Stimulated activated CD8-positive, alpha-beta memory T cell treated with anti-CD3 and anti-CD28 coated beads, Interleukin-12 subunit alpha, Interleukin-12 subunit beta, amount 100 ng/mL, for 1 hour (primary cell): ENCODE measurements around the gene CCSER1.

Source experiments
- DNase-seq: peaks from one replicate; pipeline ENCODE4 v3.0.0-alpha.2; 2020; ENCODE audit warnings: low read depth

CCSER1 gene

DNA sequence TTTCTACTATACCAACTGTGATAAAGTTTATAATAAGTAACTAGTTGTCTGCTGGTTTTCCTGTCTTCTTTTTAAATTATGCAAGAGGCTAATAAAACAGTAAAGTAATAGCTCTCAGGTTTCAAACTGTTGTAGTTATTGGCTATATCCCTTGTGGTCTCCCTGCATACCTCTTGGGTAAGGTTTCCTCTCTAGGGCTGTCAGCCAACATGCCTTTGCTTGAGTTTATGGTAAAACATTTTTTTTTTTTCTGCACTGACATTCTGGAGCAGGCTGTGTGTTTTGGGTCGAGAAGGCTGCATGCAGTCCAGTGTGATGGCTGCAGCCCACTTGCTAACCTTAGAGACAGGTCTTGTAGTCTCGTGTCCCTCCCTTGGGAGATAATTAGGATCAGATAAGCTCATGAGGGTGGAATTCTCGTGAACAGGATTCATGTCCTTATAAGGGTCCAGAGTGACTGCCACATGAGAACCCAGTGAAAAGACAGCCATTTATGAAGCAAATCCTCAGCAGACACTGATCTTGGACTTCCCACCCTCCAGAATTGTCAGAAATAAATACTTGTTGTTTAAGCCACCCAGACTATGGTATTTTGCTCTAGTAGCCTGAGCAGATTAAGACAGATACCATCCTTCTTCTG is 831.2 kb downstream of the CCSER1 start:
- DNase-seq, result no peak

GRCh38 chr4:90960433-90960832 is 833.2 kb downstream of the CCSER1 start:
- no peak for DNase-seq

DNA sequence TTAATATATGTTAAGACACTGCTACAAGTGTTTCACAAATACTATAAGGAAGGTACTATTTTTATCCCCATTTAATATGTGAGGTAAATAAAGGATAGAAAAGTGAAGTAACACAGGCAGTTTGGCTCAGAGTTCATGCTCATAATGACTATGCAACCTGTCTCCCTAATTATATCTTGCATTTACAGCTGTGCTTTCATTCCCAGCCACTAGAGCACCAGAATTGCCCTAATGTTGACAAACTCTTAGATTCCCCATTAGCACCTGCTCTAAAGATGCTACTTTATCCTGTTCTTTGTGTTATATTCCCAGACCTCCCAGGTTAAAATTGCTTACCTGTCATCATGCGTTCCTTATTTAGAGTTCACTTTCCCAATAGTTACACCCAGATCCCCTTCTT is 833.6 kb downstream of the CCSER1 start:
- DNase-seq, result no peak

GRCh38 chr4:90970021-90970420 is 842.8 kb downstream of the CCSER1 start:
- no peak for DNase-seq

GRCh38 chr4:90977726-90978125 is 850.5 kb downstream of the CCSER1 start:
- DNase-seq, result no peak

DNA sequence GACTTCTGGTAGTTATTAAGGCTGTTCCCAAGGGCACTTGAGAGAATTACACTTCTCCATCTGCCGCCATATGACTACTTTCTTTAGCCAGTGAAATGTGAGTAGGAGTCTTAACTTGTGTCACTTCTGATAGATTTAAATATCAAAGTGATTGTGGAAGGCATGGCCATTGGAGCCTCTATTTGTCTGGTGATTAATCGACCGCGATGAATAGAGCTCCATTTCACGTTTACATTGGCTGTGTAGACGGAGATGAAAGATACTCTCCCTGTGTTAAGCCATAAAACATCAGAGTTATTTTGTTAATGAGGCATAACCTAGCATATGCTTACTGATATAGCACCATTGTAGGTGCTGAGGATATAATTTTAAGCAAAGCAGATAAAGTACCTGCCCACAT is 852.4 kb downstream of the CCSER1 start:
- DNase-seq, result no peak

GRCh38 chr4:90982813-90983212 is 855.6 kb downstream of the CCSER1 start:
- DNase-seq, result no peak

GRCh38 chr4:90990284-90990683 is 863.1 kb downstream of the CCSER1 start:
- no peak for DNase-seq

GRCh38 chr4:90992213-90992612 is 865.0 kb downstream of the CCSER1 start:
- no peak for DNase-seq

- no peak for DNase-seq
Observed at GRCh38 chr4:90994851-90995574, 867.8 kb downstream of the CCSER1 start.

- no peak for DNase-seq
Observed at GRCh38 chr4:90995996-90996395, 868.8 kb downstream of the CCSER1 start.

DNA sequence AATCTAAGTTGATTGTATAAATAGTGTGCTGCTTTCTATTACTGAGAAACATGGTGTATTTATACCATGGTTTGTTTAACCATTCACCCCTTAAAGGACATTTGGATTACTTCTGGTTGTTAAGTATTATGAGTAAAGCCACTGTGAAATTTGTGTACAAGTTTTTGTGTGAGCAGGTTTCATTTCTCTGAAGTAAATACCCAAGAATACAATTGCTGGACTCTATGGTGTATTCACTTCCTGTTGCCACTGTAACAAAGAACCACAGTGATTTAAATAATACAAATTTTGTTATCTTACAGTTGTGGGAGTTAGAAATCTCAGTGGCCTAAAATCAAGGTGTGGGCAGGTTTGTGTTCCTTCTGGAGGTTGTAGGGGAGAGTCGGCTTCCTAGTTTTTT is 869.6 kb downstream of the CCSER1 start:
- DNase-seq, result no peak

DNA sequence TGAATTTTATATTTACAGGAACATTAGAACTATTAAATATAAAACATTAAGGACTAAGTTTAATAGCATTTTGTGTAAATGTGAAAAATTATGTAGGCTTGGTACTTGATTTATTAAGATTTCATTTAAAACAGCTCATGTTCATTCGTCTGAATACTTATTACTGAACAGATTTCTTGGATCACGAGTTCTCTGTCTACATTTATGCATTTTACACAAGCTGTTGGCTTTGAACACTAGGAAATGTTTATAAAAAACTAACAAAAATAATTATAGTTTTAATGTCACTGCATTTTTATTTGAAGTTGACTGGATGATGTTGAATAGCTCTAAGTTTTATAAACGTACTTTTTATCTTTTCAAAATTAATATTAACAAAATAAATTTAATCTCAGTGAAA is 888.7 kb downstream of the CCSER1 start:
- DNase-seq, result no peak

DNA sequence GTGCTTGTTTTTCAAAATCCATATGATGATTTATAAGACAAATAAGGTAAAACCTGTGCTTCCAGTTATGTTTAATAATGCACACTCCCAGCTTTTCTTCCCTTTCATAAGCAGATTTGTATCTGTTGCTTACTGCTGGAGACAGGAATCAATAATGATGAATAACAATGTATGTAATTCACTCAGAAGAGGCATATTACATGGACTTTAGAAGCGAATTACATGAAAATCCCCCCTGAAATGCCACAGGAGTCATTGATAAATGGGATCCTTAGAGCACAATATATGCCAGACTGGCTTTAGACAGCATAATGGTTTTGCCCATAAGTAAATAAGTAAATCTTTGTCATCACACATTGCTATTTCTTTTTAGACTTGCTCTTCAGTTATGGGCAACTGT is 892.3 kb downstream of the CCSER1 start:
- DNase-seq, result no peak

- no peak for DNase-seq
Observed at GRCh38 chr4:91025241-91026148, 898.3 kb downstream of the CCSER1 start.

GRCh38 chr4:91028228-91028627 is 901.0 kb downstream of the CCSER1 start:
- no peak for DNase-seq

DNA sequence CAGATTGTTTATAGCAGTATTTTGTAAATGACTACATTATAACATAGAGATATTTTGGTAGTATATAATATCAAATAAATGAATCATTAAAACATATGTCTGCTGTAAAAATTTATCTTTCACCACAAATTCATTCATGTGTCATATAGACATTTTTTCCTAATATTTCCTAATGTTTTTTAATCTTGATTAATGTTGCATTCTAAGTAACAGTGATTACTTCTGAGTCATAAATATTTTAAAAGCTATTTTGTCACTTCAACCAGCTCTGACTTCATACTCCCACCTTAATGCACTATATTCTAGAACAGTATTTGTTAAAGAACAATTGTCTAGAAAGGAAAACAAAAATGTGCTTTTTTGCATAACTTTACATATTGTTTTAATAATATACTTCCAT is 904.6 kb downstream of the CCSER1 start:
- DNase-seq, result no peak

DNA sequence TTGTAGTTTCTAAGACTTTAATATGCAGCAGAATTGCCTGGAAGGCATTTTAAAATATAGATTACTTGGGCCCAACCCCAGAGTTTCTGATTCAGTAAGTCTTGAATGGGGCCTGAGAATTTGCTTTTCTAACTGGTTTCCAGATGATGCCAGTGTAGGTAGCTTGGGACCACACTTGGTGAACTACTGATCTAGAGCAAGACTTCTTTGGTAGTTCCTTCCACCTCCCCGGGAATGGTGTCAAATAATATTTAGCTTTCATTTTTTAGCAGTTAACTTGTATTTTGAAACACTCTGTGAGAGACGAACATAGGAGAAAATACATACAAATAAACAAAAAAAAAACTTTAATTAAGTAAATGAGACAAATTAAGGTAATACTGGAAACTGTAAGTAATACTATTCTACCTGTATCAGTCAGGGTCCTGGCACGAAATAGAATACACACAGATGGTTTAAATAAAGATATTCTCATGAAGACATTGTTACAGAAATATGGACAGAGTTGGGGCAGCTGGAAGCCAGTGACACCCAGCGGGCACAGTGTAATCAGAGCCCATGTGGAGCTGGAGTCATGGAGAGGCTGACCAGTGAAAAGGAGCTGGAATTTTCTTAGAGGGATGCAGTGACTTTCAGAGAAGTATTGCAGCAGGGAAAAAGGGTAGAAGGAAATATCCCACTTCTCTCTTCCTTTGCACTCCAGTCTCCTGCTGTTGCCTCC is 905.7 kb downstream of the CCSER1 start:
- no peak for DNase-seq

DNA sequence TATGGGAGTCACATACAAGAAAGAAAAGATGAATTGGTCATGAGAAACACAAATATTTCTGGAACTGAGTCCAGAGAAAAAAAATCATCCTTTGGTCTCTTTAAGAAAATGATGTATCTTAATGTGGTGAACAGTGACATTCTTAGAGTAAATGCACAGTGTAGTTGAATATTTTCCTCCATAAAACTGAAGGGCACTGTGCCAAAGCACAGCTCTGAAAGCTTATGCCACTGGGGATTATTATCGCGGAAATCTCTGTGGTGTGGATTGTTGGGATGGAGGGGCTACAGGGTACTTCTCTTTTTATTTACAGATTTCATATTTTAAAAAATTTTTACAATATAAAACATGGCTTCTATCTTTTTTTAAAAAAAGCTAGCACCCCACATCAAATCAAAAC is 908.1 kb downstream of the CCSER1 start:
- DNase-seq, result no peak

DNA sequence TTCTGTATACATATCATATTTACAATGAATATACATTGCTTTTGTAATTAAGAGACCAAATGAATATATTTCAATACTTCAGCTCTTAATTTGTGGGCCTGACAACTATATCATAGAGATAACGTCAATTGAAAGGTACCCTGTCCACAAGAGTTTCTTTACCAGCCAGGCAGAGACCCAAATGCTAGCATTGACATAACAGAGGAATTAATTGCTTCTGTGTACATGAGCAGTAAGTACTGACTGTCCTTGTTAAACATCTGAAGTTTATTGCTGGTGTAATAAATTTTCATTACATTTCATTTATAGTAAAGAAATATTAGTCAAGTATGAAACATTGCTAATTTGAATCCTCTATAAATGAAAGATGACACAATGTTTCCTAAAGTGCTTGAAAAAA is 910.8 kb downstream of the CCSER1 start:
- DNase-seq, result no peak

- no peak for DNase-seq
Observed at GRCh38 chr4:91057871-91058270, 930.7 kb downstream of the CCSER1 start.

DNA sequence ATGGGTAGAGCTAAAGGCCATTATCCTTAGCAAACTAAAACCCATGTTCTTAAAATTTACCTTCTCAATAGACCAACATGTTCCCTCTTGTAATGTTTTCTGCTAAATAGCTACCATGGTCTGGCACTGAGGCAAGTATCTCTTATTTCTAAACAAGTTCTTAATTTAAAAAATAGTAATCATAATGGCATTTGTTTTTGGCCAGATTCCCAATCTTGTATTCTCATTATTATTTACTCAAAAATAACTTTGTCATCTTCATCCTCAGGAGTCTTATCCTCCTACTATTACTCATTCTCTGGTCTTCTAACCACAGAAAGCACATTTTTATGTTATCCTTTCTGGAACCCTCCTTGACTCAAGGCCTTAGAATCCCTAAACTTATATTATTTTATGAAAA is 931.2 kb downstream of the CCSER1 start:
- no peak for DNase-seq
